GM23338 (cell line): ENCODE measurements around the gene IZUMO2. TPM values are rescaled to one million over a fixed set of nuclear protein-coding genes. Genes with fewer than 3 reads are reported as not detected.

Source experiments
- ATAC-seq: fragments of 200-7000 bp; cut with Tn5 transposase; 3 replicates; pipeline ENCODE4 v1.9.1; 2020
- DNase-seq: peaks from one replicate; pipeline ENCODE4 v3.0.0-alpha.2; 2015; ENCODE audit warnings: low spot score
- H2AFZ ChIP-seq: fragments of 200-600 bp; sonication (generic); 2 replicates; pipeline ENCODE4 v1.8.0; 2016; ENCODE audit warnings: antibody characterized with exemption, mild to moderate bottlenecking, moderate library complexity
- H3F3A ChIP-seq: fragments of 200-600 bp; sonication (generic); replicated peaks from 2 replicates; pipeline ENCODE4 v1.8.0; 2017; ENCODE audit warnings: antibody characterized with exemption, mixed run types, low read depth
- H3K27ac ChIP-seq: fragments of 200-600 bp; sonication (generic); 2 replicates; pipeline ENCODE4 v1.6.1; 2016; ENCODE audit warnings: low read depth
- H3K27me3 ChIP-seq: fragments of 200-600 bp; sonication (generic); 2 replicates; pipeline ENCODE4 v1.8.0; 2016; ENCODE audit warnings: mild to moderate bottlenecking, mixed run types, moderate library complexity; ENCODE audit not compliant: insufficient read depth
- H3K36me3 ChIP-seq: fragments of 200-600 bp; sonication (generic); 2 replicates; pipeline ENCODE4 v1.8.0; 2016; ENCODE audit warnings: mild to moderate bottlenecking; ENCODE audit not compliant: insufficient read depth
- H3K4me1 ChIP-seq: fragments of 200-600 bp; sonication (generic); 2 replicates; pipeline ENCODE4 v1.8.0; 2016; ENCODE audit warnings: mild to moderate bottlenecking, moderate library complexity; ENCODE audit not compliant: insufficient read depth
- H3K4me2 ChIP-seq: fragments of 200-600 bp; sonication (generic); 2 replicates; pipeline ENCODE4 v1.7.1; 2017; ENCODE audit warnings: mixed run types
- H3K4me3 ChIP-seq: fragments of 200-600 bp; sonication (generic); 2 replicates; pipeline ENCODE4 v1.6.1; 2016; ENCODE audit warnings: mixed run types
- H3K79me2 ChIP-seq: fragments of 200-600 bp; sonication (generic); replicated peaks from 2 replicates; pipeline ENCODE4 v1.8.0; 2017; ENCODE audit warnings: mild to moderate bottlenecking; ENCODE audit not compliant: insufficient read depth
- H3K9me2 ChIP-seq: fragments of 200-600 bp; sonication (generic); 2 replicates; pipeline ENCODE4 v1.8.0; 2017; ENCODE audit not compliant: insufficient read depth
- H4K20me1 ChIP-seq: fragments of 200-600 bp; sonication (generic); replicated peaks from 2 replicates; pipeline ENCODE4 v1.8.0; 2017; ENCODE audit warnings: mild to moderate bottlenecking; ENCODE audit not compliant: insufficient read depth
- H3K27ac Mint-ChIP-seq: 2 replicates; pipeline ENCODE4 v1.8.0; 2020; ENCODE audit warnings: inconsistent platforms, mild to moderate bottlenecking, moderate library complexity, mixed read lengths
- H3K27me3 Mint-ChIP-seq: 3 replicates; pipeline ENCODE4 v1.8.0; 2022; ENCODE audit warnings: low read depth, mild to moderate bottlenecking, moderate library complexity, mixed read lengths, inconsistent platforms; ENCODE audit not compliant: insufficient read depth, poor library complexity
- H3K36me3 Mint-ChIP-seq: 3 replicates; pipeline ENCODE4 v1.8.0; 2021; ENCODE audit warnings: low read depth, mild to moderate bottlenecking, inconsistent platforms, moderate library complexity, mixed read lengths
- H3K4me1 Mint-ChIP-seq: 3 replicates; pipeline ENCODE4 v1.8.0; 2020; ENCODE audit warnings: mild to moderate bottlenecking, inconsistent platforms, mixed read lengths
- H3K4me3 Mint-ChIP-seq: 3 replicates; pipeline ENCODE4 v1.8.0; 2021; ENCODE audit warnings: moderate library complexity, mild to moderate bottlenecking, inconsistent platforms, mixed read lengths
- H3K9me3 Mint-ChIP-seq: 3 replicates; pipeline ENCODE4 v1.8.0; 2020; ENCODE audit warnings: moderate library complexity, mild to moderate bottlenecking, inconsistent platforms, mixed read lengths
- CREB1 ChIP-seq: fragments of 250-450 bp; sonication (Bioruptor Pico); IDR thresholded peaks from 2 replicates; pipeline ENCODE4 v1.5.0; 2020; ENCODE audit warnings: low read depth, mild to moderate bottlenecking, moderate library complexity
- EZH2 ChIP-seq: fragments of 200-600 bp; sonication (generic); IDR thresholded peaks from one replicate; pipeline ENCODE4 v1.8.0; 2017; ENCODE audit warnings: antibody characterized with exemption, mild to moderate bottlenecking, low read depth; ENCODE audit not compliant: unreplicated experiment
- NANOG ChIP-seq: IDR thresholded peaks from 2 replicates; pipeline ENCODE4 v1.6.1; 2016; ENCODE audit warnings: antibody characterized with exemption, borderline replicate concordance
- POLR2AphosphoS5 ChIP-seq: IDR thresholded peaks from 2 replicates; pipeline ENCODE4 v1.6.1; 2016; ENCODE audit warnings: antibody characterized with exemption, low read depth
- STAT1 ChIP-seq: IDR thresholded peaks from one replicate; pipeline ENCODE4 v1.6.1; 2016; ENCODE audit warnings: antibody characterized with exemption; ENCODE audit not compliant: unreplicated experiment
- ZNF114 ChIP-seq: fragments of 250-450 bp; sonication (Bioruptor Pico); IDR thresholded peaks from 2 replicates; pipeline ENCODE4 v1.5.0; 2020; ENCODE audit warnings: mild to moderate bottlenecking, moderate library complexity
- ZNF331 ChIP-seq: fragments of 250-450 bp; sonication (Bioruptor Pico); IDR thresholded peaks from 2 replicates; pipeline ENCODE4 v1.5.0; 2020; ENCODE audit warnings: low read depth, mild to moderate bottlenecking, moderate library complexity
- polyA plus RNA-seq: library from polyadenylated mRNA; unstranded; fragments of >200 nt; fragmentation: Nextera tagmentation; extraction: Ambion mirVana; gene quantifications from 2 replicates; pipeline ENCODE4 v1.2.1, GENCODE V29; 2016
- total RNA-seq: library from RNA; depleted of rRNA; stranded (reverse); fragments of >200 nt; shearing (Covaris generic); gene quantifications from 2 replicates; pipeline ENCODE4 v1.2.3, GENCODE V29; 2014
- TF ChIP-seq, protein P1 (sequence below): IDR thresholded peaks from one replicate; pipeline ENCODE4 v1.6.1; 2018; ENCODE audit warnings: antibody characterized with exemption; ENCODE audit not compliant: unreplicated experiment
- TF ChIP-seq, protein P2 (sequence below): IDR thresholded peaks from 2 replicates; pipeline ENCODE4 v1.6.1; 2016; ENCODE audit warnings: antibody characterized with exemption

The IZUMO2 gene
- total and polyA plus RNA-seq, 2 experiments from 2014 or later = 3.1 to 5.0 TPM

DNA sequence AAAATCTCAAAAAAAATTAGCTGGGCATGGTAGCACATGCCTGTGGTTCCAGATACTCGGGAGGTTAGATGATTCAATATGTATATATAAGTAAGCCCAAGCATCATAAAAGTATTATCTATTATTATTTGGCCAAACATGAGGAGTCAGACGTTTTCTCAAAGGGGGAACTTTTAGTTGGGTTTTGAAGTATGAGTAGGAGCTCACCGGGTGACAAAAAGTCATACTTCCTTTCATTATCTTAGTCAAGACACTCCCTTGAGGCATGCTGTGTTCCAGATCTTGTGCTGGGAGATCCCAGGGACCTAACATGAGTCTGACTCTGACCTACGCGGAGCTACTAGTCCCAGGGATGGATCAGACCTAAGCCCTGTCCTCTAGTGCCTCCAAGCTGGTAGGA lies 32.1 kb upstream of the IZUMO2 start:
- H3K4me3 ChIP-seq = no peak overlapping the region
- Mint-ChIP-seq H3K4me3 (no peak overlapping the region), H3K9me3 (peaks cover 98% of the 10 kb centered on the region)

DNA sequence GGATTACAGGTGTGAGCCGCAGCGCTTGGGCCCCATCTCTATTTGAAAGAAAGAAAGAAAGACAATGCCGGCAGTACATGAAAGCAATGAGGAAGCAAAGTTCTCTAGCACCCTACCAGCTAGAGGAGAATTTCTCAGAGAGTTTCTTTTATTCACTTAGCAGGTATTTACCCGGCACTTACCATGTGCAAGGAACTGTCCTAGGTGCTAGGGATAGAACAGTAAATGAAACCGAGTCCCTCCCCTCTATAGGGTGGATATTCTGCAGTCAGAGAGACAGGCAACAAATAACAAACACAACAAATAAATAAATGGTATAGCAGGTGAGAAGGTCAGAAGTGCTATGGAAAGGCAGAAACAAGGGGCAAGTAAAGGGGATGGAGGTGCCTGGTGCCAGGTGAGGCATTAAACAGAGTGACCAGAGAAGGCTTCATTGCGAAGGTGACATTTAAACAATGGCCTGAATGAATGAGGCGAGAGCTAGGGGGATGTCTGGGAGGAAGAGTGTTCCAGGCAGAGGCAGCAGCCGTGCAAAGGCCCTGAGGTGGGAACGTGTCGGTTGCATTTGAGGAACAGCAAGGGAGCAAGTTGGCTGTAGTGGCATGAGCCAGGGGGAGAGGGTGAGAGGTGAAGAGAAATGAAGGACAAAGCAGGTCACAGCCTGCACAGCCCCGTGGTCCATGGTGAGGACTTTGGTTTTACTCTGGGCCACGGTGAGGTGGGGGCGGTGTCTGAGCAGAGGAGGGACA lies 29.6 kb upstream of the IZUMO2 start:
- Mint-ChIP-seq H3K27ac (no peak overlapping the region), H3K36me3 (peaks cover 44% of the 10 kb centered on the region), H3K4me3 (no peak overlapping the region), H3K4me1 (no peaks in the 10 kb centered on the region), H3K9me3 (peaks cover 94% of the 10 kb centered on the region), H3K27me3 (peaks cover 9% of the 10 kb centered on the region)
- Histone ChIP-seq H3K36me3 (no peaks in the 10 kb centered on the region), H3K9me2 (no peaks in the 10 kb centered on the region), H3F3A (no peaks in the 10 kb centered on the region), H4K20me1 (no peaks in the 10 kb centered on the region), H3K79me2 (no peaks in the 10 kb centered on the region), H3K4me2 (no peak overlapping the region), H3K27ac (no peak overlapping the region), H2AFZ (no peak overlapping the region), H3K4me1 (no peaks in the 10 kb centered on the region), H3K27me3 (no peaks in the 10 kb centered on the region), H3K4me3 (no peak overlapping the region)
- no peak for TF ChIP-seq STAT1
- TF ChIP-seq, protein P1, sequence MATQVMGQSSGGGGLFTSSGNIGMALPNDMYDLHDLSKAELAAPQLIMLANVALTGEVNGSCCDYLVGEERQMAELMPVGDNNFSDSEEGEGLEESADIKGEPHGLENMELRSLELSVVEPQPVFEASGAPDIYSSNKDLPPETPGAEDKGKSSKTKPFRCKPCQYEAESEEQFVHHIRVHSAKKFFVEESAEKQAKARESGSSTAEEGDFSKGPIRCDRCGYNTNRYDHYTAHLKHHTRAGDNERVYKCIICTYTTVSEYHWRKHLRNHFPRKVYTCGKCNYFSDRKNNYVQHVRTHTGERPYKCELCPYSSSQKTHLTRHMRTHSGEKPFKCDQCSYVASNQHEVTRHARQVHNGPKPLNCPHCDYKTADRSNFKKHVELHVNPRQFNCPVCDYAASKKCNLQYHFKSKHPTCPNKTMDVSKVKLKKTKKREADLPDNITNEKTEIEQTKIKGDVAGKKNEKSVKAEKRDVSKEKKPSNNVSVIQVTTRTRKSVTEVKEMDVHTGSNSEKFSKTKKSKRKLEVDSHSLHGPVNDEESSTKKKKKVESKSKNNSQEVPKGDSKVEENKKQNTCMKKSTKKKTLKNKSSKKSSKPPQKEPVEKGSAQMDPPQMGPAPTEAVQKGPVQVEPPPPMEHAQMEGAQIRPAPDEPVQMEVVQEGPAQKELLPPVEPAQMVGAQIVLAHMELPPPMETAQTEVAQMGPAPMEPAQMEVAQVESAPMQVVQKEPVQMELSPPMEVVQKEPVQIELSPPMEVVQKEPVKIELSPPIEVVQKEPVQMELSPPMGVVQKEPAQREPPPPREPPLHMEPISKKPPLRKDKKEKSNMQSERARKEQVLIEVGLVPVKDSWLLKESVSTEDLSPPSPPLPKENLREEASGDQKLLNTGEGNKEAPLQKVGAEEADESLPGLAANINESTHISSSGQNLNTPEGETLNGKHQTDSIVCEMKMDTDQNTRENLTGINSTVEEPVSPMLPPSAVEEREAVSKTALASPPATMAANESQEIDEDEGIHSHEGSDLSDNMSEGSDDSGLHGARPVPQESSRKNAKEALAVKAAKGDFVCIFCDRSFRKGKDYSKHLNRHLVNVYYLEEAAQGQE = peak; percentile 71
- no peak for ATAC-seq
- peak; percentile 57 for DNase-seq

More for the DNA sequence above, 32.1 kb upstream of the IZUMO2 start:
- H3K36me3 ChIP-seq = no peaks in the 10 kb centered on the region
- Mint-ChIP-seq H3K4me1 (no peaks in the 10 kb centered on the region), H3K36me3 (peaks cover 45% of the 10 kb centered on the region), H3K27ac (no peak overlapping the region), H3K27me3 (peaks cover 5% of the 10 kb centered on the region)
- H3K79me2 ChIP-seq = no peaks in the 10 kb centered on the region
- H3F3A ChIP-seq = no peaks in the 10 kb centered on the region
- no peak for TF ChIP-seq NANOG
- no peak for TF ChIP-seq POLR2AphosphoS5
- TF ChIP-seq EZH2 = no peak
- TF ChIP-seq, protein P2, sequence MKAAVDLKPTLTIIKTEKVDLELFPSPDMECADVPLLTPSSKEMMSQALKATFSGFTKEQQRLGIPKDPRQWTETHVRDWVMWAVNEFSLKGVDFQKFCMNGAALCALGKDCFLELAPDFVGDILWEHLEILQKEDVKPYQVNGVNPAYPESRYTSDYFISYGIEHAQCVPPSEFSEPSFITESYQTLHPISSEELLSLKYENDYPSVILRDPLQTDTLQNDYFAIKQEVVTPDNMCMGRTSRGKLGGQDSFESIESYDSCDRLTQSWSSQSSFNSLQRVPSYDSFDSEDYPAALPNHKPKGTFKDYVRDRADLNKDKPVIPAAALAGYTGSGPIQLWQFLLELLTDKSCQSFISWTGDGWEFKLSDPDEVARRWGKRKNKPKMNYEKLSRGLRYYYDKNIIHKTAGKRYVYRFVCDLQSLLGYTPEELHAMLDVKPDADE = no peak
- no peak for TF ChIP-seq STAT1
- TF ChIP-seq, protein P1 = no peak
- no peak for TF ChIP-seq CREB1 (CRISPR knock-in tag)
- no peak for TF ChIP-seq ZNF331 (CRISPR knock-in tag)
- no peak for TF ChIP-seq ZNF114 (CRISPR knock-in tag)
- H4K20me1 ChIP-seq = no peaks in the 10 kb centered on the region
- ATAC-seq (no peak), DNase-seq (no peak)
- H3K4me1 ChIP-seq = no peaks in the 10 kb centered on the region; the same call in 1 of the 2 replicates
- no peak overlapping the region for H3K4me2 ChIP-seq
- H3K9me2 ChIP-seq = no peaks in the 10 kb centered on the region
- no peaks in the 10 kb centered on the region for H3K27me3 ChIP-seq
- H3K27ac ChIP-seq = no peak overlapping the region
- no peak overlapping the region for H2AFZ ChIP-seq
